BJ (cell line): ENCODE results near the gene PTPRE. TPM values are rescaled to one million over a fixed set of nuclear protein-coding genes. Genes with fewer than 3 reads are reported as not detected.

Source experiments
- CTCF ChIA-PET: fragments of 350-600 bp; formaldehyde crosslinking; extraction: SDS; loops from one replicate; lab custom pipeline; 2021; ENCODE audit warnings: antibody characterized with exemption, inconsistent platforms; lab: Yijun Ruan, JAX
- POLR2A ChIA-PET: fragments of 300-600 bp; sonication (Branson Sonifier 250); formaldehyde crosslinking; extraction: SDS; loops from one replicate; lab custom pipeline; 2021; ENCODE audit warnings: antibody characterized with exemption; lab: Charles Lee
- DNase-seq: peaks from one replicate; pipeline ENCODE4 v3.0.0-alpha.2; 2011; ENCODE audit warnings: low read depth
- H3K27me3 ChIP-seq: 2 replicates; pipeline ENCODE4 v1.6.0; 2011; ENCODE audit warnings: low read length; ENCODE audit not compliant: control insufficient read depth, insufficient read depth
- H3K36me3 ChIP-seq: 2 replicates; pipeline ENCODE4 v1.5.1; 2011; ENCODE audit warnings: low read length; ENCODE audit not compliant: control insufficient read depth, insufficient read depth
- H3K4me3 ChIP-seq: 2 replicates; pipeline ENCODE4 v1.5.1; 2011; ENCODE audit warnings: low read depth, mild to moderate bottlenecking, control low read depth, low read length
- CTCF ChIP-seq: IDR thresholded peaks from 2 replicates; pipeline ENCODE4 v1.5.1; 2011; ENCODE audit warnings: low read depth, mild to moderate bottlenecking, control low read depth, inconsistent platforms, low read length, moderate library complexity; ENCODE audit not compliant: insufficient read depth
- polyA plus RNA-seq: library from polyadenylated mRNA; depleted of rRNA; stranded (reverse); fragments of >200 nt; gene quantifications from 2 replicates; pipeline ENCODE4 v1.2.3, GENCODE V29; 2011

PTPRE gene
- polyA plus RNA-seq, 1 experiment: 0.09 TPM

GRCh38 chr10:128070721-128071416, 164.0 kb downstream of the PTPRE start:
- ChIA-PET POLR2A (no interaction called here), CTCF (interaction anchor here (1.0 to 10.1 kb wide), 9 partner anchors 8 to 165 kb away, joined by 3 to 160 read pairs (median 19); partner anchors contain the start of gene PTPRE)
- TF ChIP-seq CTCF: no peak

GRCh38 chr10:128071417-128071782, 164.5 kb downstream of the PTPRE start:
- no peak for TF ChIP-seq CTCF
- DNase-seq: no peak
- POLR2A ChIA-PET: no interaction called here
- CTCF ChIA-PET: interaction anchor here (1.0 to 10.1 kb wide), 7 partner anchors 11 to 166 kb away, joined by 3 to 160 read pairs (median 19); partner anchors contain the start of gene PTPRE
- Histone ChIP-seq H3K36me3 (no peaks in the 10 kb centered on the region), H3K27me3 (no peaks in the 10 kb centered on the region; the same call in 1 of the 2 replicates), H3K4me3 (no peak overlapping the region)

More at GRCh38 chr10:128070721-128071416, 164.0 kb downstream of the PTPRE start:
- no peak overlapping the region for H3K4me3 ChIP-seq
- no peaks in the 10 kb centered on the region for H3K36me3 ChIP-seq
- DNase-seq: no peak
- H3K27me3 ChIP-seq: no peaks in the 10 kb centered on the region; the same call in 1 of the 2 replicates

GRCh38 chr10:128072046-128072445, 165.1 kb downstream of the PTPRE start:
- TF ChIP-seq CTCF: no peak
- Histone ChIP-seq H3K36me3 (no peaks in the 10 kb centered on the region), H3K4me3 (no peak overlapping the region), H3K27me3 (no peaks in the 10 kb centered on the region; the same call in 1 of the 2 replicates)
- ChIA-PET POLR2A (no interaction called here), CTCF (interaction anchor here (0.6 to 10.1 kb wide), 8 partner anchors 12 to 1886 kb away, joined by 3 to 160 read pairs (median 11); partner anchors contain the start of gene PTPRE)
- DNase-seq: no peak

- POLR2A ChIA-PET: no interaction called here
- Histone ChIP-seq H3K36me3 (no peaks in the 10 kb centered on the region), H3K4me3 (no peak overlapping the region), H3K27me3 (no peaks in the 10 kb centered on the region; the same call in 1 of the 2 replicates)
- CTCF ChIA-PET: interaction anchor here (0.6 to 10.1 kb wide), 7 partner anchors 13 to 834 kb away, joined by 3 to 160 read pairs (median 3); partner anchors contain the start of gene PTPRE
- TF ChIP-seq CTCF: no peak
- DNase-seq: no peak
Measured at GRCh38 chr10:128072941-128073645, 166.2 kb downstream of the PTPRE start.

- TF ChIP-seq CTCF: no peak
- Histone ChIP-seq H3K36me3 (no peaks in the 10 kb centered on the region), H3K4me3 (no peak overlapping the region), H3K27me3 (peaks cover 1% of the 10 kb centered on the region)
- POLR2A ChIA-PET: no interaction called here
- DNase-seq: no peak
- CTCF ChIA-PET: interaction anchor here (0.8 to 10.1 kb wide), 5 partner anchors 20 to 77 kb away, joined by 3 to 160 read pairs (median 5); no protein-coding TSS in a partner anchor
Measured at GRCh38 chr10:128073890-128074289, 167.0 kb downstream of the PTPRE start.
